ENCODE data around the gene PTCRA. TPM values are rescaled to one million over a fixed set of nuclear protein-coding genes. Genes with fewer than 3 reads are reported as not detected.
"Not testable (repeated sequence)": the region's sequence is repeated elsewhere in the genome, so short reads cannot be mapped to it uniquely, and the experiment has no call there.

The PTCRA gene
- total RNA-seq, 1 experiment from 2014 or later, result not detected

DNA sequence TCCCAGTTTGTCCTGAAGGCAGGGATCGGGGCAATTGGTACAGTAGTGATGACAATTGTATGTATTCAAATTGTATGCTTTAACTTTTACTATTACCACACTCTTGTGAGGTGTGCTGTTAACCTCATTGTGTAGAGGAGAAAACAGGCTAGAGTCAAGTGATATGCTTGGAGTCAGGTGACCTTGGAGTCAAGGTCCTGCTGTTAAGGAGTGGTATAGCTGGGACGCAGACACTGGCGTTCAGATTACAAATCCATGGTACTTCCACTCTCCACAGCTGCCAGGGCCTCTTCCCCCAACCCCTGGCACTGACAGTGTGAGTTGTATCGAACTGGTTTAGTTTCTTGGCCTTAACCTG lies 23.9 kb downstream of the PTCRA start:
- DNase-seq (ENCODE audit: low spot score), result no peak

- DNase-seq (ENCODE audit: low spot score), result no peak
These were observed 24.7 kb downstream of the PTCRA start for GRCh38 chr6:42940493-42941045.

GRCh38 chr6:42941356-42941755 lies 25.5 kb downstream of the PTCRA start:
- DNase-seq (ENCODE audit: low spot score), result not testable (repeated sequence)

GRCh38 chr6:42942444-42942843 lies 26.6 kb downstream of the PTCRA start:
- DNase-seq (ENCODE audit: low spot score), result no peak

DNA sequence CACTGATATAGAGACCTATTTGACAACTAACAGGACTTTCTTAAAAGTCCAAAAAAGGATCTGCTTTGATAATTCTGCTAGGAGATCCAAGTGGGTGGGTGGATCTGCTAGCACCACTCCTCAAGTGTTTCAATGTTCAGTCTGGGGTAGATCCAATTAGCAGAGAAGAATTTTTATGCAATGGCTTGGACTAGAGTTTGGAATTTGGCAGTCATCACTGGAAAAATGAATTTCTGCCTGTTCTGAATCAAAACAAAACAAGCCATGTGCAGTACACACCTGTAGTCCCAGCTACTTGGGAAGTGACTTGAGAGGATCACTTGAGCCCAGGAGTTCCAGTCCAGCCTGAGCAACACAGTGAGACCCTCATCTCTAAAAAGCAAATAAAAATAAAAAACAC lies 32.1 kb downstream of the PTCRA start:
- no peak for DNase-seq (ENCODE audit: low spot score)

GRCh38 chr6:42952389-42952788 lies 36.5 kb downstream of the PTCRA start:
- DNase-seq (ENCODE audit: low spot score), result no peak

DNA sequence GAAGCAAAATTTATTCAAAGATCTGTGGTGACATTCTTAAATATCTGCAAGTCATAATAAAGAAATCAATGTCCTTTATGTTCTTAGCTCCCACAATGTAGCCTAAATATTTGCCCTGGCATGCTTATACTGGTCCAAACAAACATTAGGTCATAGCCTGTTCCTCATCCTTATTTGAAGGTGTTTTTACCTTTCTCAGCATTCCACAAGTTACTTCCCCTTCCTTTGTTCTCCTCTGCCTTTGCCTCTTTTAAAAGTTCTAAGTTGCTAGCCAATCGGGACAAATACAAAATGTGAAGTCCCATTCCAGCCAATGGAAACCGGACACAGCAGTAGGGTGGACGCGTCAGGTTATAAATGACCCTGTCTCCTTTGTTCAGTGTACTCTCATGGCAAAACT lies 38.6 kb downstream of the PTCRA start:
- DNase-seq (ENCODE audit: low spot score), result not testable (repeated sequence)

GRCh38 chr6:42958125-42958524 lies 42.3 kb downstream of the PTCRA start:
- DNase-seq (ENCODE audit: low spot score), result no peak

- DNase-seq (ENCODE audit: low spot score), result no peak
These were observed 44.0 kb downstream of the PTCRA start for GRCh38 chr6:42959917-42960242.

DNA sequence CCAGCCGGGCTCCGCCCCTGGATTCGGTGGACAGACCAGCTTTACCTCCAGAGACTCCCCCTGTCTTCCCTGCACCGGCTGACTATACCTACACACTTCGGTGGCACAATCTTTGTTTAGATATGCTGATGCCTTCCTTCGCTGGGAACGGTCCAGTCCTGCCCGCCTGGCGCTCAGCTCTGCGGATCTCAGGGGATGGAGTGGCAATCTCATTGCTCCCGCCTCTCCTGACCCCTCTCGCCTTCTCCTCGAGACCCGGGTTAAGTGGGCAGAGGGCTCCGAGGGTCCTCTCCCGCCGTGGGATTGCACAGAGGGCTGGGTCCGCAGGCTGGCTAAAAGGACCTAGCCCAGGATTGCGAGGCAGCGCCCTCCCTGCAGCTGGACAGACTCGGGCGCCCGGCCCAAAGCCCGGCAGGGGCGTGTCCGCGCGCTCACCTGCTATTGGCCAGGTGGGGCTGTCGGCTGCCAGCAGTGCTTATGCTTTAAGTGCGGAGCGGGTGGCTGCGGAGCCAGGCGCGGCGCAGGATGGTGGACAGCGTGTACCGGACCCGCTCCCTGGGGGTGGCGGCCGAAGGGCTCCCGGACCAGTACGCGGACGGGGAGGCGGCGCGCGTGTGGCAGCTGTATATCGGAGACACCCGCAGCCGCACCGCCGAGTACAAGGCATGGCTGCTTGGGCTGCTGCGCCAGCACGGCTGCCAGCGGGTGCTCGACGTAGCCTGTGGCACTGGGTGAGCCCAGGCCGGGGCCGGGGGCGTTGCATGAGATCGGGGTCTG lies 44.6 kb downstream of the PTCRA start, which contains the start of gene GNMT:
GNMT (plus strand) TSS at position 512 of the 777 bp plus-strand sequence; CDS start at position 526, 14 bp downstream.
- DNase-seq (ENCODE audit: low spot score), result peak; percentile 62

- no peak for DNase-seq (ENCODE audit: low spot score)
These were observed 45.2 kb downstream of the PTCRA start for GRCh38 chr6:42961020-42961470.

DNA sequence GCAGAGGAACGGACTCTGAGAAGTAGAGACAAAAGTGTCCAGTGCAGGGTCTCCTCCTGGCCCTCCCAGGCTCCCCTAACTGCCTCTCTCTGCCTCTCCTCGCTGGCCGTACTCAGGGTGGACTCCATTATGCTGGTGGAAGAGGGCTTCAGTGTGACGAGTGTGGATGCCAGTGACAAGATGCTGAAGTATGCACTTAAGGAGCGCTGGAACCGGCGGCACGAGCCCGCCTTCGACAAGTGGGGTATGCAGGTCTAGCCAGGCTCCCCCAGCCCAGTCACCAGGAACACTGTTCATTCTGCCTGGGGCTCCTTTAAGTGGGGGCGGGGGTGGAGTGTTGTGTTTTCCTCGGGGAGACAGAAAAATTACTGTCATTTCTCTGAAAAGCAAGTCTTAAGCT lies 46.2 kb downstream of the PTCRA start:
- DNase-seq (ENCODE audit: low spot score), result no peak

GRCh38 chr6:42962502-42963178 lies 46.8 kb downstream of the PTCRA start:
- no peak for DNase-seq (ENCODE audit: low spot score)

DNA sequence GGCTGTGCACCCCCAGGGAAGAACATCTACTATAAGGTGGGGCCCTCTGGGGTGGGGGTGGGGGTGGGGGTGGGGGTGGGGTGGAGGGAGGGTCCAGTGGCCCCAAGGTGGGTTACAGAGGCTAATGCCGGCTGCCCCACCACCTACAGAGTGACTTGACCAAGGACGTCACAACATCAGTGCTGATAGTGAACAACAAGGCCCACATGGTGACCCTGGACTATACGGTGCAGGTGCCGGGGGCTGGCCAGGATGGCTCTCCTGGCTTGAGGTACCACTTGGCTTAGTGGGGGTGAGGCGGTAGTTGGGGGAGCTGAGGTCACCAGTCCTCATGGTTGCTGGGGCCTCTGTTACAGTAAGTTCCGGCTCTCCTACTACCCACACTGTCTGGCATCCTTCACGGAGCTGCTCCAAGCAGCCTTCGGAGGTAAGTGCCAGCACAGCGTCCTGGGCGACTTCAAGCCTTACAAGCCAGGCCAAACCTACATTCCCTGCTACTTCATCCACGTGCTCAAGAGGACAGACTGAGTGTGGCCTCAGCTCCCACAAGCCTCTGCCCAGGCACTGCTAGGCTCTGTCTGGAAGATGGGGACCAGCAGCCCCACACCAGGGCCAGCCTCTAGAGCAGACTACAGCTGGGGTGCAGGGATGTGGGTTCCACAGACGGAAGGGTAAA lies 47.5 kb downstream of the PTCRA start:
- DNase-seq (ENCODE audit: low spot score), result no peak

DNA sequence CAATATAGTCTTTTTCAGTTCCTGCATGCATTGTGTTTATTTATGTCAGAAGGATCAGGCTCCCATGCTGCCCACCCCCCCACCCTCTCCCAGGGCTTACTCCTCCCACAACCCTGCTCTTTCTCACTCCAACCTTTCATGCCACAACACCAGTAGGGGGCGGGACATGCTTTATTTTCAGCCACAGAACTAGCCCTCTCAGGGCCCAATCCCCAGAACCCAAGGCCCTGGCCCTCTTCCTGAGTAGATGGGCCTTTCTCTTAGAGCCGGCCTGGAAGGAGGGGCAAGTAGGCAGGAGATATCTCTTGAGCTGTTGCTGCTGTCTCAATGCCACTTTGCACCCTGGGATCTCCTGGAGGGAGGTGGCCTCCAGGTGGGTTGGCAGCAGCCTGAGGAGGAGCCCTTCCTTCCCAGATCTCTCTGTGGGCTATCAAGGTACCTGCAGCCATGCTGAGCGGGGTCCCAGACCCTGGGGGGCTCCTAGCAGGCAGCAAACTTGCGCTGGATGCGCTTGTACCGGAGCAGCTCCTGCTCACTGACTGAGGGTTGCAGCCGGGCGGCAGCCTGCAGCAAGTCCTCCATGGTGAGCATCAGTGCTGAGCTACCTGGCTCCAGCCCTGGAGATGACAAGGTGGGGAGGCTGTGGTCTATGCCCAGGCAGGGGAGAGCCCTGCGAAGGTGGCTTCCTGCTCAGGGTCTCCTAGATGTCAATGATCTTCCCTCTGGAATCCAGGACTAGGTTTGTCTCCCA lies 48.2 kb downstream of the PTCRA start:
- peak; percentile 60 for DNase-seq (ENCODE audit: low spot score)

DNA sequence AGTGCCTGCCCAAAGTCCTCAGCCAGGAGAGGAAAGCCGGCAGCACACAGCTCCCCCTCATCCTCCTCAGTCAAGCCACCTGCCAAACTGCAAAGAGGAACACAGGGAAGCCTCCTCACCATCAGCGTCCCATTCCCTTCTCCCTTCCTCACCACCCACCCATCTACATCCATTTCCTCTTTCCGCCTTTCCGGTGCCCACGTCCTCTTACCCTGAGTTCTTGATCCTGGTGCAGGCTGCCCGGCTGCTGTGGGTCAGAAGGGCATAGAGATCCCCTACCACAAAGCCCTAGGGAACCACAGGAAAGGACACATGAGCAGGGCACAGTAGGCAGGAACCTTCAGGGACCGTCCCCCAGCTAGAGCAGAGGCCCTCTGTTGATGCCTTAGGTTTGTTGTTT lies 50.7 kb downstream of the PTCRA start:
- DNase-seq (ENCODE audit: low spot score), result no peak

GRCh38 chr6:42967228-42967627 lies 51.4 kb downstream of the PTCRA start:
- no peak for DNase-seq (ENCODE audit: low spot score)

- DNase-seq (ENCODE audit: low spot score), result no peak
These were observed 52.4 kb downstream of the PTCRA start for GRCh38 chr6:42968126-42968701.

DNA sequence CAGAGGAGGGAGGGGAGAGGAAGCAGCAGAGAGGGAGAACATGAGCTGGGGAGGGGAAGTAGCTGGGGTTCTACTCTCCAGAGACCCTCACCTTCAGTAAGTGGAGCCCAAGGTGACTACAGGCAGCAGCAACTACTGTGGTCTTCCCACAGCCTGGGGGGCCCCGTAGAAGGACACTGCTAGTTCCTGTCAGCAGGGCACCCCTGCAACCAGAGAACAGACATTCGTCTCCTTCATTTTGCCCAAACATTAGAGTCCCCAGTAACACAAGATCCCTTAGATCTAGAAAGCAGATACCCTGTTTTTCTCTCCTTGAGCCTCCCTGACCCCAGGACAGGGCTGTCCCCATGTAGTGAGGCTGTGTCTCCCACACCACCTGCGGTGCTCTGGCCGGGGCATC lies 52.9 kb downstream of the PTCRA start:
- no peak for DNase-seq (ENCODE audit: low spot score)

GRCh38 chr6:42969431-42969830 lies 53.6 kb downstream of the PTCRA start:
- no peak for DNase-seq (ENCODE audit: low spot score)

DNA sequence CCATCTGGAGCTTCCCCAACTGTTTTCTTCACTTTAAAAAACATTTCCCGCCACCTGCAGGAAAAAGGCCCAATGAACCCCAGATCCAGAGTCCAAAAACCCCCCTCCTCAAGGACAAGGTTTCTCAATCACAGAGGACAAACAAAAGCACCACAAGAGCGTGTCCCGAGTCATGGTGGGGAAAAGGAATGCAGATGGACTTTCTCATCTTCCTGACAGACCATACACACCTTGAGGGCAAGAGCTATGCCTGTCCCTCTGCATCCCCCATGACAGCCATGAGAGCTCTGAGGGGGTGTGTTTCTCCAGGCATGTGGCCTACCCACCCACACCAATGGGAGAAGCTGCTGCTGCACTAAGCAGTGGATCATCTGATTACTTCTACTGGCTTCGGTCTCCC lies 54.1 kb downstream of the PTCRA start:
- DNase-seq (ENCODE audit: low spot score), result no peak

Measured in HT-29 (cell line).